Stimulated activated CD4-positive, alpha-beta T cell treated with anti-CD3 and anti-CD28 coated beads, Interleukin-4, amount 100 ng/mL, for 24 hours (primary cell): ENCODE measurements around the gene WDR93.
"Not testable (repeated sequence)": the region's sequence is repeated elsewhere in the genome, so short reads cannot be mapped to it uniquely, and the experiment has no call there.

ENCODE experiments used
- DNase-seq: peaks from one replicate; pipeline ENCODE4 v3.0.0-alpha.2; 2020

Gene WDR93

GRCh38 chr15:89686522-89686921, 4.1 kb upstream of the WDR93 start:
- no peak for DNase-seq

GRCh38 chr15:89689930-89690275, 708 bp upstream of the WDR93 start:
- DNase-seq = not testable (repeated sequence)

- DNase-seq = no peak
Measured at GRCh38 chr15:89693091-89693490, 2.5 kb downstream of the WDR93 start.

- DNase-seq = no peak
Measured at GRCh38 chr15:89693696-89694095, 3.1 kb downstream of the WDR93 start.

GRCh38 chr15:89695198-89695597, 4.6 kb downstream of the WDR93 start:
- DNase-seq = no peak

- DNase-seq = no peak
Measured at GRCh38 chr15:89704411-89704810, 13.8 kb downstream of the WDR93 start.

DNA sequence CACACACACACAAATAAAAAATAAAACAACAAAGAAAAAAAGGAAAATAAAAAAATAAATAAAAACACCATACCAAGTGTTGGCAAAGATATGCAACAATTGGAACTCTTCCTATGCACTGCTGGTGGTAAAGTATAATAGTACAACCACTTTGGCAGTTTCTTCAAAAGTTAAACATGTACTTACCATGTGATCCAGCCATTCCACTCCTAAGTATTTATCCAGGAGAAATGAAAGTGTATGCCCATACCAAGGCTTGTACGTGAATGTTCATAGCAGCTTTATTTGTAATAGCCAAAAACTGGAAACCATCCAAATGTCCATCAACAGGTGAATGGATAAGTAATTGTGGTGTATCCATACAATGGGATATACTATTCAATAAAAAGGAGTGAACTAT, 17.0 kb downstream of the WDR93 start:
- no peak for DNase-seq

DNA sequence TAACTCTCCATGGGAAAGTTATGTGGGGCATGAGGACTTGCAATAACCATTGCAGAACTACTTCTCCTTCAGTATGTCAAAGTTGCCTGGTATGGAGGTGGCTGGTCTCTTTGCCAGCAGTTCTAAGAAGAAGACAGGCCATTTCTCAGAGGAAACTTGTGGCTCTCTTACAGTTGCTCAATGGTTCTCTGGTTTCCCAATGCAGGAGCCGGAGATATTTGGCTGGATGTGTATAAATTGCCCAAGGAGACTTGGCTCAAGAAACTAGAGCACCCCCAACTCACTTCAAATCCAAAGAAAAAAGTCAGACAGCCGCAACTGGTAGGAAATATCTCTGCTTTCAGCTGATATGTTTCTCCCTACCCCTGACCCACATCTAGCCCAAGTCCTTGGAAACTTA, 24.2 kb downstream of the WDR93 start:
- no peak for DNase-seq

GRCh38 chr15:89723031-89723430, 32.4 kb downstream of the WDR93 start:
- DNase-seq = no peak

GRCh38 chr15:89724621-89725020, 34.0 kb downstream of the WDR93 start:
- DNase-seq = no peak

DNA sequence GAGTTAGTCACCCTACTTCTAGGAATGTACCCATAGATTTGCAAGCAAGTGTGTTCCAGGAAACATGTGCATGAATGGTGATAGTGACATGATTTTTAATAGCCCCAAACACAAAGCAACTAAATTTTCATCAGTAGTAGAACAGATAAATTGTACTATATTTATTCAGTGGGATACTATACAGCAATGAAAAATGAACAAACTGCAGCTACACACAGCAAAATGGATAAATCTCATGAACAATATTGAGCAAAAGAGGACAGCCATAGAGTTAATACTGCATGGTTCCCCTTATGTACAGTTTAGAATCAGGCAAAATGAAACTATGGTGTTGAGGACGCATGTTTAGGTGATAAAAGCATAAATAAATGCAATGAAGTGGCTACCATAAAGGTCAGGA, 34.5 kb downstream of the WDR93 start:
- DNase-seq = no peak

DNA sequence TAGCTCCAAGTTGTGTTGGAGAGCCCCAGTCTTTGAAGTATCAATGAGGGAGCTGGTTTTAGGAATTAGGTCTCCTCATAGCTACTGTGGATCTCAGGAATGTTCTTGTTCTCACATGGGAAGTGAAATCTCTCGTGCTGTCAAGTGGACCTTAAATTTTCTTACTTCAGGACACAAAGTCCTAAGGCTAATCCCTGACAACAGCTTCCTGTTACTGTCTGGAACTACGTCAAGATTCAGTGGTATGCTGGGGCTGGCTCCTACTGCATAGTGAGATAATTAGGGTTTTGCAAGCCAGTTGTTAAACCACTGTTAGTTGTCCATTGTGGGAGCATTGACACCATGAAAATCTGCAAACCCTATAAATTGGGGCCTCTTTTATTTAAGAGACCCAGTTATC, 37.6 kb downstream of the WDR93 start:
- no peak for DNase-seq

DNA sequence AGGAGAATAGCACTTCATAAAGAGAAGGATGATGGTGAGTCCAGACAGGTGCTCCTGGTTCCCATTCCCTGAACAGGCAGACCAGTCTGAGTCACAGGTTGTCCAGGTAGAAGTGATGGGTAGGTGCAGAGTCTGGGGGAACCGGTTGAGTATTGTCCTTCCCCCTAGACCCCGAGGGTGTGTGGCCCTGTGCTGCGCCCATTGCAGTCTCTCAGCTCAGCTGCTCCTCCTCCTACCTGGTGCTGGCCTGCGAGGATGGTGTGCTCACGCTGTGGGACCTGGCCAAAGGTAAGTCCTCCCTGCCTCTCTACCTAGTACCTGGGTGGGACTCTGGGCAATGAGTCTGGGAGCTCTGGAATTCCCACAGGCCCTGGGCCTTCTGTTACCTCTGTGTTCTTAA, 40.7 kb downstream of the WDR93 start:
- no peak for DNase-seq

- no peak for DNase-seq
Measured at GRCh38 chr15:89732451-89733172, 42.0 kb downstream of the WDR93 start.

- no peak for DNase-seq
Measured at GRCh38 chr15:89735773-89736172, 45.2 kb downstream of the WDR93 start.

DNA sequence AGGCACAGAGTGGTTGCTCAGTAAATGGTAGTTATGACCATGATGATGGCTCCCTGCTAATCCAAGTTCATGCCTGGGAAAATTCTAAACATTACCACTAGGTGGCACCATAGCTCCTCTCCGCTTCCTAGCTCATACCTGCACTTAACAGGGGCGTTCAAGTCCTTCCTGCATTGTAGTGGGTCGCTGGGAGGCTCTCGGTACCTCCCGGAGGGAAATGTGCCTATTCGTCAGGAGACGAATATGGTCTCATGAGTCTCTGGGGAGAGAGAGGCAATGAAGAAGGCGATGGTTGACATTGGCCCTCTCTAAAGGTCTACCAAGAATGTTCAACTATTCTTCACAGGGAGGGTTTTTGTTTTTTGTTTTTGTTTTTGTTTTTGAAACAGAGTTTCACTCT, 49.5 kb downstream of the WDR93 start:
- DNase-seq = peak; percentile 71

DNA sequence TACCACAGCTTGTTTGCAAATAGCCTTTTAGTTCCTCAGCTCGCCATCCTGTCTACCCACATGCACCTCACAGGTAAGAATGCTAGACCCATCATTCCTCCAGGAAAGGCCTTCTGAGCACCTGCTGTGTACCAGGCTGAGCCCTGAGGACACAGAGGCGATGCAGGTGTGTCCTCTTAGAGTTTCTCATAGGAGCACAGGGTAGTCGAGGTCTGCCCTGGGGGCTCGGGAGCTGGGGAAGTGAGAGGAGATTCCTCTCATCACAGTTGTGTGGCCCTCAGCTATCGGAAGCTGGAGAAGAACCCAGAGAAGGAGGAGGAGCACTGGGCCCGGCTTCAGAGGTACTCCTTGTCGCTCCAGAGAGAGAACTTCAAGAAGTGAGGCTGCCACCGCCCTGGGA, 52.4 kb downstream of the WDR93 start:
- DNase-seq = no peak

DNA sequence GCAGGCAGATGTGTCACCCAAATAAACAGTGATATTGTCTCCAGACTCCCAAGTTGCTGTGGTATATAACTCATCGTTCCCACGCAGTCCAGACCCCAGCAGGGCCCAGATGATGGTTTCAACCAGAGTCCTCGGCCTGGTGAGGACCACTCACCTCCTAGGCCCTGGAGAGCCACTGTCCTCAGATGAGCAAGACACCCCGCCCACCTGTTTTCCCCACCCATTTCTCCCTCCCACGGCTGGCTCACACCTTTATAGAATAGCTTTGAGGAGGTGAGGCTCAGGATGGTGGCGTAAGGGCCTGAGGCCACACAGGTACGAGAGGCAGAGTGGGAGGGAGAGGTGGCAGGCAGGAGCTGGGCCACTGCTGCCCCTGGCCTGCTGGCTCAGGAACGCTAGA, 53.0 kb downstream of the WDR93 start:
- no peak for DNase-seq

DNA sequence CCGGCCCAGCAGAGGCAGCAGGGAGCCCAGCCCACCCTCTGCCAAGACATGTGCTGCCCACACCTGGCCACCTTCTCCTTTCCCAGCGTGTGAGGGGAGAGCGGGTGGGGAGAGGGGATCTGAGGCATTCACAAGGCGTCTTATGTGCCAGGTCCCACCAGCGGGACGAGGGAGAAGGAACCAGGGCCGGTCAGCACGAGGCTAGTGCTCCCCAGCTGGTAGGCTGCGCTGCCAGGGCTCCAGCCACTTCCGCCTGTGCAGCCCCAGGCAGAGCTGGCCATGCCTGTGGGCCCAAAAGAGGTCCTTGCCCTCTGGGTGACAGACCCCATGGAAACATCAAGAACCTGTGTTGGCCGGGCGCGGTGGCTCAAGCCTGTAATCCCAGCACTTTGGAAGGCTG, 54.5 kb downstream of the WDR93 start:
- DNase-seq = no peak

DNA sequence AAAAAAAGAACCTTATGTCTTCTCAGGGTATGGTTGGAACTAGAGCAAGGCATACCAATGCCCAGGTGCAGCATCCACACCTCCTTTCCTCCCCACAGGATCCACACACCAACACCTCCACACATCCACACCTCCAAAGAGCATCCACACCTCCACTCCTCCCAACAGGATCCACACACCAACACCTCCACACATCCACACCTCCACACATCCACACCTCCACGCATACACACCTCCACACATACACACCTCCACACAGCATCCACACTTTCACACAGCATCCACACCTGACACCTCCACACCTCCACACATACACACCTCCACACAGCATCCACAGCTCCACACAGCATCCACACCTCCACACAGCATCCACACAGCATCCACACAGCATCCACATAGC, 55.2 kb downstream of the WDR93 start:
- no peak for DNase-seq

- no peak for DNase-seq
Measured at GRCh38 chr15:89746386-89746780, 55.8 kb downstream of the WDR93 start.

- DNase-seq = no peak
Measured at GRCh38 chr15:89747708-89748682, 57.4 kb downstream of the WDR93 start.

DNA sequence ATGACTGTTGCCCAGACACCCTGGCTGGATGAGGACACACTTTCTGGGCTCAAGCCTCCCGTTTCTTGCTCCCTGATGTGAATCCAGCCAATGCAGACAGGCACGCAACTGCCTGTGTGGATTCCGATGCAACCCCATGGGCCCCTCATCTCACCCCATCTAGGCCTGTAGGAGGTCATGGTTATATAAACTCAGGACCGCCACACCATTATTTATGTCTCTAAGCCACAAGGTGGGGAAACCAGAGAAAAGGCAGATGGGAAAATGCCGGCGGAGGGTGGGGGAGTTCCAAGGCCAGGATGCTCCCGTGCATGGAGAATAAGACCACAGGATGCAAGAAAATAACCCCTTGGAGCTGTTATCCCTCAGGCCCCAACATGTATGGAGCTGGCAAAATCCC, 58.4 kb downstream of the WDR93 start:
- no peak for DNase-seq

DNA sequence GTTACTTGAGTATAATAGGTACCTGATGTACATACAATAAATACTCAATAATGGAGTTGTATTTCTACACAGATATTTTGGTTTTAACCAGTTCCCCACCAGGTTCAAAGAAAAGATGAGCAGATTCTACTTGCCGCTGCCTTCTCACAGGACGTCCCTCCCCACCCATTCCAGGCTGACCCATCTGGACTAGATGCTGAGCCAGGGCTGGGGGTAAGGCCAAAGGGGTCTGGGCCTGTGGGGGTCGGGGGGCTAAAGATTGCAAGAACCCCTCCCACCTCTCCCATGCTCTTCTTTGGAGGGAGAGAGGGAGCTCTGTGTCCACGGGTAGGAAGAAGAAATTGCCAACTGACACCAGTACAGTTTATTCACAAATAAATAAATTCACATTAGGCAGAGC, 58.9 kb downstream of the WDR93 start:
- DNase-seq = no peak
